HG03103 (cell line): Measurements from ENCODE around the gene PAK2.
"Not testable (repeated sequence)": the region's sequence is repeated elsewhere in the genome, so short reads cannot be mapped to it uniquely, and the experiment has no call there.

Source experiments
- ATAC-seq: cut with Tn5 transposase; IDR thresholded peaks from one replicate; pipeline ENCODE4 v1.9.1; 2021; ENCODE audit warnings: low read depth; ENCODE audit not compliant: unreplicated experiment

The PAK2 gene

GRCh38 chr3:196777836-196778235, 38.2 kb downstream of the PAK2 start:
- no peak for ATAC-seq

- no peak for ATAC-seq
These were observed 39.1 kb downstream of the PAK2 start for GRCh38 chr3:196778755-196779154.

- ATAC-seq: no peak
These were observed 42.9 kb downstream of the PAK2 start for GRCh38 chr3:196782511-196782910.

- ATAC-seq: no peak
These were observed 48.9 kb downstream of the PAK2 start for GRCh38 chr3:196788528-196788927.

- ATAC-seq: no peak
These were observed 50.3 kb downstream of the PAK2 start for GRCh38 chr3:196789885-196790359.

- ATAC-seq: no peak
These were observed 51.0 kb downstream of the PAK2 start for GRCh38 chr3:196790636-196791035.

GRCh38 chr3:196792771-196793170, 53.1 kb downstream of the PAK2 start:
- ATAC-seq: no peak

- no peak for ATAC-seq
These were observed 53.6 kb downstream of the PAK2 start for GRCh38 chr3:196793246-196793645.

GRCh38 chr3:196794467-196794866, 54.8 kb downstream of the PAK2 start:
- no peak for ATAC-seq

GRCh38 chr3:196796317-196796716, 56.7 kb downstream of the PAK2 start:
- no peak for ATAC-seq

GRCh38 chr3:196800742-196801434, 61.2 kb downstream of the PAK2 start:
- no peak for ATAC-seq

- ATAC-seq: no peak
These were observed 64.3 kb downstream of the PAK2 start for GRCh38 chr3:196803891-196804468.

- ATAC-seq: no peak
These were observed 65.1 kb downstream of the PAK2 start for GRCh38 chr3:196804773-196805172.

- ATAC-seq: no peak
These were observed 71.4 kb downstream of the PAK2 start for GRCh38 chr3:196810963-196811581.

GRCh38 chr3:196812853-196813252, 73.2 kb downstream of the PAK2 start:
- no peak for ATAC-seq

GRCh38 chr3:196813903-196814302, 74.2 kb downstream of the PAK2 start:
- ATAC-seq: no peak

GRCh38 chr3:196821806-196822355, 82.2 kb downstream of the PAK2 start:
- ATAC-seq: no peak

GRCh38 chr3:196829651-196830050, 90.0 kb downstream of the PAK2 start:
- not testable (repeated sequence) for ATAC-seq

GRCh38 chr3:196835086-196835485, 95.4 kb downstream of the PAK2 start:
- ATAC-seq: no peak

- not testable (repeated sequence) for ATAC-seq
These were observed 97.0 kb downstream of the PAK2 start for GRCh38 chr3:196836626-196837025.

GRCh38 chr3:196837819-196838420, 98.3 kb downstream of the PAK2 start:
- ATAC-seq: no peak
